Tibial nerve (tissue), 4 donors: ENCODE results near the gene FAM13A. TPM values are rescaled to one million over a fixed set of nuclear protein-coding genes. Genes with fewer than 3 reads are reported as not detected.
A peak's percentile ranks its signal among the peaks of the same experiment; 100 is the strongest.

Experiments used
- DNase-seq, 2 donors: peaks; one replicate each; pipeline ENCODE4 v3.0.0-alpha.2; 2019; ENCODE audit warnings: low spot score in 2 of 2
- H3K27ac ChIP-seq, 4 donors: fragments of 200-600 bp; sonication (generic) in 3 of 4; one replicate each; pipeline ENCODE4 v1.5.1; 2017 to 2019; ENCODE audit warnings: mild to moderate bottlenecking in 1 of 4
- H3K27me3 ChIP-seq, 2 donors: fragments of 200-600 bp; sonication (generic) in 1 of 2; one replicate each; pipeline versions ENCODE4 v1.5.1 to v1.6.0; 2017 to 2019
- H3K36me3 ChIP-seq, 3 donors: fragments of 200-600 bp; sonication (generic); one replicate each; pipeline ENCODE4 v1.5.1; 2018 to 2019
- H3K4me1 ChIP-seq, 4 donors: fragments of 200-600 bp; sonication (generic) in 3 of 4; one replicate each; pipeline ENCODE4 v1.5.1; 2017 to 2019
- H3K4me3 ChIP-seq, 4 donors: fragments of 200-600 bp; sonication (generic) in 3 of 4; one replicate each; pipeline ENCODE4 v1.5.1; 2017 to 2019; ENCODE audit warnings: mild to moderate bottlenecking in 1 of 4, moderate library complexity in 1 of 4
- H3K9me3 ChIP-seq, 4 donors: fragments of 200-600 bp; sonication (generic) in 3 of 4; one replicate each; pipeline ENCODE4 v1.5.1; 2017 to 2019
- CTCF ChIP-seq, 5 experiments: fragments of 200-600 bp in 3 of 5; fragments of 450-650 bp in 2 of 5; sonication (generic) in 3 of 5; IDR thresholded peaks; one replicate each; pipeline ENCODE4 v1.5.1; 2016 to 2019; ENCODE audit warnings: antibody characterized with exemption in 5 of 5, mild to moderate bottlenecking in 3 of 5, moderate library complexity in 2 of 5
- EP300 ChIP-seq, 2 donors: sonication (generic); formaldehyde crosslinking; IDR thresholded peaks; one replicate each; pipeline ENCODE4 v1.6.1; 2017; ENCODE audit warnings: antibody characterized with exemption in 2 of 2, mild to moderate bottlenecking in 1 of 2
- POLR2A ChIP-seq, 2 donors: fragments of 450-650 bp; IDR thresholded peaks; one replicate each; pipeline ENCODE4 v1.6.1; 2017; ENCODE audit warnings: antibody characterized with exemption in 2 of 2, mild to moderate bottlenecking in 2 of 2, moderate library complexity in 2 of 2
- WGBS, 2 donors: methylation state at CpG; one replicate each; pipeline ENCODE4 v1.1.5; 2018; 5-methylcytosine and 5-hydroxymethylcytosine counted together
- total RNA-seq, 4 donors: library from RNA; depleted of rRNA; stranded (reverse); fragments of >200 nt; gene quantifications; one replicate each; pipeline ENCODE4 v1.1.0, GENCODE V29; 2016

The FAM13A gene
- total RNA-seq, 4 donors from 2014 or later, result 48.8 to 77.6 (median 58.8) TPM

- Histone ChIP-seq H3K27me3 (no peaks in the 10 kb centered on the region), H3K4me1 (peaks cover 0 to 18% (median 0%) of the 10 kb centered on the region in 4 donors), H3K9me3 (peaks cover 0 to 4% (median 0%) of the 10 kb centered on the region in 4 donors), H3K4me3 (no peak overlapping the region), H3K27ac (peak overlapping the region in 1 of 4 donors; percentile 36), H3K36me3 (no peaks in the 10 kb centered on the region)
- DNase-seq, result no peak
- WGBS, 2 donors, result 60 to 80% methylated on average over 1 of the region's 1 CpG
- no peak for TF ChIP-seq POLR2A (IDR thresholded peaks at IDR 0.05)
- TF ChIP-seq EP300 (IDR thresholded peaks at IDR 0.05), result peak in 1 of 2 donors; percentile 18
These were observed 96.4 kb downstream of the FAM13A start for GRCh38 chr4:88960576-88960975.

- WGBS, 2 donors, result 63 to 74% methylated on average over 3 of the region's 3 CpGs
- Histone ChIP-seq H3K9me3 (peaks cover 0 to 4% (median 0%) of the 10 kb centered on the region in 4 donors), H3K27ac (peak overlapping the region in 2 of 4 donors; percentile 36 to 57), H3K4me1 (peaks cover 0 to 19% (median 0%) of the 10 kb centered on the region in 4 donors), H3K4me3 (no peak overlapping the region), H3K27me3 (no peaks in the 10 kb centered on the region), H3K36me3 (no peaks in the 10 kb centered on the region)
- TF ChIP-seq CTCF (IDR thresholded peaks at IDR 0.05) (no peak), EP300 (IDR thresholded peaks at IDR 0.05) (no peak), POLR2A (IDR thresholded peaks at IDR 0.05) (no peak)
- DNase-seq, result no peak
These were observed 98.9 kb downstream of the FAM13A start for GRCh38 chr4:88958080-88958479.

GRCh38 chr4:88957570-88957969, 99.4 kb downstream of the FAM13A start:
- no peak overlapping the region for H3K4me3 ChIP-seq
- peaks cover 0 to 23% (median 0%) of the 10 kb centered on the region in 4 donors for H3K4me1 ChIP-seq
- H3K27me3 ChIP-seq, result no peaks in the 10 kb centered on the region
- peaks cover 0 to 4% (median 0%) of the 10 kb centered on the region in 4 donors for H3K9me3 ChIP-seq
- no peaks in the 10 kb centered on the region for H3K36me3 ChIP-seq
- 12 to 13% methylated on average over 2 of the region's 2 CpGs for WGBS, 2 donors
- H3K27ac ChIP-seq, result peak overlapping the region in 2 of 4 donors; percentile 36 to 57
- TF ChIP-seq POLR2A (IDR thresholded peaks at IDR 0.05) (no peak), EP300 (IDR thresholded peaks at IDR 0.05) (peak in 1 of 2 donors; percentile 40), CTCF (IDR thresholded peaks at IDR 0.05) (no peak)
- DNase-seq, result no peak

- TF ChIP-seq EP300 (IDR thresholded peaks at IDR 0.05) (no peak), POLR2A (IDR thresholded peaks at IDR 0.05) (no peak), CTCF (IDR thresholded peaks at IDR 0.05) (no peak)
- WGBS, 2 donors, result 93 to 98% methylated on average over 3 of the region's 3 CpGs
- Histone ChIP-seq H3K27me3 (no peaks in the 10 kb centered on the region), H3K4me3 (no peak overlapping the region), H3K9me3 (peaks cover 0 to 4% (median 0%) of the 10 kb centered on the region in 4 donors), H3K36me3 (no peaks in the 10 kb centered on the region), H3K27ac (no peak overlapping the region), H3K4me1 (peaks cover 0 to 29% (median 0%) of the 10 kb centered on the region in 4 donors)
- DNase-seq, result no peak
These were observed 101.2 kb downstream of the FAM13A start for GRCh38 chr4:88955580-88956380.

GRCh38 chr4:88953400-88953799, 103.6 kb downstream of the FAM13A start:
- WGBS, 2 donors, result 93 to 94% methylated on average over 2 of the region's 2 CpGs
- no peaks in the 10 kb centered on the region for H3K36me3 ChIP-seq
- TF ChIP-seq EP300 (IDR thresholded peaks at IDR 0.05), result no peak
- TF ChIP-seq POLR2A (IDR thresholded peaks at IDR 0.05), result no peak
- TF ChIP-seq CTCF (IDR thresholded peaks at IDR 0.05), result no peak
- H3K9me3 ChIP-seq, result peaks cover 0 to 4% (median 0%) of the 10 kb centered on the region in 4 donors
- H3K4me1 ChIP-seq, result peaks cover 0 to 21% (median 0%) of the 10 kb centered on the region in 4 donors
- no peak for DNase-seq
- H3K27ac ChIP-seq, result no peak overlapping the region
- H3K27me3 ChIP-seq, result no peaks in the 10 kb centered on the region
- H3K4me3 ChIP-seq, result no peak overlapping the region
